ENCODE results near the gene PPP1R15B. TPM values are rescaled to one million over a fixed set of nuclear protein-coding genes. Genes with fewer than 3 reads are reported as not detected.

Gene PPP1R15B
- total and polyA plus RNA-seq, 10 of the 15 experiments (the other 5 are each of a cell fraction or from before 2014, with no cell fraction given), result 13.9 to 38.1 (median 26.5) TPM

DNA sequence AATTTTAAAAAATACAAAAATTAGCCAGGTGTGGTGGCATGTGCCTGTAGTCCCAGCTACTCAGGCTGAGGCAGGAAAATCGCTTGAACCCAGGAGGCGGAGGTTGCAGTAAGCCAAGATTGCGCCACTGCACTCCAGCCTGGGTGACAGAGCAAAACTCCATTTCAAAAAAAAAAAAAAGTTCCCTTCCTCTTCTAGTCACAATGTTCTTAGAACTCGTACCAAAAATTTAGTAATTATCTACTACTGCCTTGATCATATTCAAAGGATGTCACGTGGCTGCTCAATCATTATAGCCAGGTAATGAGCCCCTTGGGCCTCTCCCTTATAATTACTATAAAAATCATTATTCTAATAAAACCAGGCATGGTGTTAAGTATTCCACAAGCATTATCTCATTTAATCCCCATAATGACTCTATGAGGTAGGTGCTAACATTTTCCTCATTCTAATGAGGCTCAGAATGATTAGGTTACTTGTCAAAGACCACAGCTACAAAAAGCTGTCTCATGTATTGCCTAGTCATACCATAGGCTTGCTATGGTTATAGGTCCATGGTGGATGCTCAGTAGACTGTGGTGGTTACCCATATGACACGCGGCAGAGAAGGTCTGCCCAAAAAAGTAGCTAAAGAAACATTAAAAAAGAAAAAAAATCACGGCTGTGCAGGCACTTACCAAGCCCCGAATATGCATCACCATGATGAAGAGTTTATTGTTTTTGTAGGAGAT, 15.5 kb upstream of the PPP1R15B start (continued):
- TF ChIP-seq RBBP5 (conservative IDR thresholded peaks at IDR 0.05), result no peak
- no peak for TF ChIP-seq TCF3 (IDR thresholded peaks at IDR 0.05; ENCODE audit: borderline replicate concordance, insufficient read depth, low read depth, low read length)
- TF ChIP-seq, protein P1, sequence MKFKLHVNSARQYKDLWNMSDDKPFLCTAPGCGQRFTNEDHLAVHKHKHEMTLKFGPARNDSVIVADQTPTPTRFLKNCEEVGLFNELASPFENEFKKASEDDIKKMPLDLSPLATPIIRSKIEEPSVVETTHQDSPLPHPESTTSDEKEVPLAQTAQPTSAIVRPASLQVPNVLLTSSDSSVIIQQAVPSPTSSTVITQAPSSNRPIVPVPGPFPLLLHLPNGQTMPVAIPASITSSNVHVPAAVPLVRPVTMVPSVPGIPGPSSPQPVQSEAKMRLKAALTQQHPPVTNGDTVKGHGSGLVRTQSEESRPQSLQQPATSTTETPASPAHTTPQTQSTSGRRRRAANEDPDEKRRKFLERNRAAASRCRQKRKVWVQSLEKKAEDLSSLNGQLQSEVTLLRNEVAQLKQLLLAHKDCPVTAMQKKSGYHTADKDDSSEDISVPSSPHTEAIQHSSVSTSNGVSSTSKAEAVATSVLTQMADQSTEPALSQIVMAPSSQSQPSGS (IDR thresholded peaks at IDR 0.05; ENCODE audit: low read length), result no peak
- no peak for TF ChIP-seq RUNX3 (IDR thresholded peaks at IDR 0.05; ENCODE audit: low read length)
- no peak for TF ChIP-seq ETV6 (conservative IDR thresholded peaks at IDR 0.05 in 1 of 2, IDR thresholded peaks at IDR 0.05 in 1 of 2; ENCODE audit: borderline replicate concordance in 1 of 2, low read depth in 1 of 2)
- no peak for TF ChIP-seq ZNF274 (IDR thresholded peaks at IDR 0.05; ENCODE audit: insufficient read depth, insufficient read length)
- TF ChIP-seq, protein P2, sequence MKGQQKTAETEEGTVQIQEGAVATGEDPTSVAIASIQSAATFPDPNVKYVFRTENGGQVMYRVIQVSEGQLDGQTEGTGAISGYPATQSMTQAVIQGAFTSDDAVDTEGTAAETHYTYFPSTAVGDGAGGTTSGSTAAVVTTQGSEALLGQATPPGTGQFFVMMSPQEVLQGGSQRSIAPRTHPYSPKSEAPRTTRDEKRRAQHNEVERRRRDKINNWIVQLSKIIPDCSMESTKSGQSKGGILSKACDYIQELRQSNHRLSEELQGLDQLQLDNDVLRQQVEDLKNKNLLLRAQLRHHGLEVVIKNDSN (IDR thresholded peaks at IDR 0.05; ENCODE audit: borderline replicate concordance, extremely low read length, insufficient read depth, low read depth, low read length), result no peak

DNA sequence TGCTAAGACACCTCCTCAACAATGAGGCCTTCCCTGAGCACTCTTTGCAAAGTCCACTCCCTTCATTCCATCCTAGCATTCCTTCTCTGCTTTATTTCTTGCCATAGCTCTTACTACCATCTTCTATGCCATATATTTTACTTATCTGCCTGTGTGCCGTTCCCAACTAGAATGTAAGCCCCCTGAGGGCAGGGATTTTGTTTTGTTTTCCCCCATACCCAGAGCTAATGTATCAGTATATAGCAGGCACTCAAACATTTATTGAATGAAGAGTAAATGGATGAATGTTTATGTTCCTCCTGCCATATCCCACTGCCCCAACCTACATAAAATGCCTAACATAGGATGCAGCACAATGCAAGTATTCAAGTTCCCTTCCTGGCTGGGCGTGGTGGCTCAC, 14.9 kb upstream of the PPP1R15B start:
- SMC1A ChIA-PET (ENCODE audit: uncharacterized antibody, unreplicated experiment), result interaction anchor here (1.1 to 33.8 kb wide), 2 partner anchors 12 to 73 kb away, joined by 3 to 939 read pairs; partner anchors contain the start of gene PIK3C2B
- Histone ChIP-seq H2AFZ (ENCODE audit: control insufficient read depth, low read depth, low read length) (no peak overlapping the region), H3K4me2 (ENCODE audit: control insufficient read depth, insufficient read depth) (no peak overlapping the region), H3K4me1 (ENCODE audit: control insufficient read depth, insufficient read depth, low read length) (no peaks in the 10 kb centered on the region), H3K9ac (ENCODE audit: control insufficient read depth, insufficient read depth, low read length) (no peak overlapping the region), H3K27me3 (replicated peaks in 1 of 2; ENCODE audit: control insufficient read depth in 2 of 2, insufficient read depth in 2 of 2, low read length in 1 of 2) (no peaks in the 10 kb centered on the region), H4K20me1 (ENCODE audit: control insufficient read depth, insufficient read depth) (no peaks in the 10 kb centered on the region), H3K27ac (ENCODE audit: control insufficient read depth, insufficient read depth) (no peak overlapping the region), H3K9me3 (replicated peaks; ENCODE audit: control insufficient read depth, insufficient read depth, low read length) (no peaks in the 10 kb centered on the region), H3K4me3 (no peak overlapping the region), H3K36me3 (ENCODE audit: control insufficient read depth in 2 of 2, insufficient read depth in 2 of 2, low read length in 1 of 2) (peaks cover 10 to 18% of the 10 kb centered on the region in 2 experiments), H3K79me2 (ENCODE audit: control insufficient read depth, insufficient read depth, low read length) (no peaks in the 10 kb centered on the region)
- 74% methylated on average over 2 of the region's 2 CpGs for WGBS (ENCODE audit: insufficient coverage, insufficient replicate concordance, low lambda C conversion rate, missing lambda C conversion rate)
- in situ Hi-C loops (cut with MboI), result no loop called here
- CTCF ChIA-PET, result interaction anchor here (1.2 to 51.8 kb wide), 3 partner anchors 9 to 64 kb away, joined by 3 to 2021 read pairs (median 6); partner anchors contain the start of gene PIK3C2B
- intact Hi-C loops (cut with micrococcal nuclease; ENCODE audit: unreplicated experiment), result no loop called here
- POLR2A ChIA-PET, result no interaction called here
- no peak for ATAC-seq
- DNase-seq (ENCODE audit: low read depth, low spot score), result no peak
- RAD21 ChIA-PET (ENCODE audit: unreplicated experiment), result no interaction called here
- no peak for FAIRE-seq
- BruUV-seq (replicated peaks), result no TSS peak
- TF ChIP-seq, protein P3, sequence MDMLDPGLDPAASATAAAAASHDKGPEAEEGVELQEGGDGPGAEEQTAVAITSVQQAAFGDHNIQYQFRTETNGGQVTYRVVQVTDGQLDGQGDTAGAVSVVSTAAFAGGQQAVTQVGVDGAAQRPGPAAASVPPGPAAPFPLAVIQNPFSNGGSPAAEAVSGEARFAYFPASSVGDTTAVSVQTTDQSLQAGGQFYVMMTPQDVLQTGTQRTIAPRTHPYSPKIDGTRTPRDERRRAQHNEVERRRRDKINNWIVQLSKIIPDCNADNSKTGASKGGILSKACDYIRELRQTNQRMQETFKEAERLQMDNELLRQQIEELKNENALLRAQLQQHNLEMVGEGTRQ (IDR thresholded peaks at IDR 0.05; ENCODE audit: borderline replicate concordance, low read depth, low read length), result no peak
- TF ChIP-seq, protein P4, sequence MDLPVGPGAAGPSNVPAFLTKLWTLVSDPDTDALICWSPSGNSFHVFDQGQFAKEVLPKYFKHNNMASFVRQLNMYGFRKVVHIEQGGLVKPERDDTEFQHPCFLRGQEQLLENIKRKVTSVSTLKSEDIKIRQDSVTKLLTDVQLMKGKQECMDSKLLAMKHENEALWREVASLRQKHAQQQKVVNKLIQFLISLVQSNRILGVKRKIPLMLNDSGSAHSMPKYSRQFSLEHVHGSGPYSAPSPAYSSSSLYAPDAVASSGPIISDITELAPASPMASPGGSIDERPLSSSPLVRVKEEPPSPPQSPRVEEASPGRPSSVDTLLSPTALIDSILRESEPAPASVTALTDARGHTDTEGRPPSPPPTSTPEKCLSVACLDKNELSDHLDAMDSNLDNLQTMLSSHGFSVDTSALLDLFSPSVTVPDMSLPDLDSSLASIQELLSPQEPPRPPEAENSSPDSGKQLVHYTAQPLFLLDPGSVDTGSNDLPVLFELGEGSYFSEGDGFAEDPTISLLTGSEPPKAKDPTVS (IDR thresholded peaks at IDR 0.05; ENCODE audit: low read depth, low read length), result no peak
- TF ChIP-seq ZNF207 (IDR thresholded peaks at IDR 0.05; ENCODE audit: borderline replicate concordance) (no peak), FOXM1 (IDR thresholded peaks at IDR 0.05; ENCODE audit: low read depth, low read length) (no peak), SMAD5 (IDR thresholded peaks at IDR 0.05; ENCODE audit: low read depth) (no peak), MEF2A (IDR thresholded peaks at IDR 0.05; ENCODE audit: insufficient read depth, low read depth, low read length) (no peak), SUPT20H (IDR thresholded peaks at IDR 0.05; ENCODE audit: borderline replicate concordance, control insufficient read depth, low read depth, low read length) (no peak)
- TF ChIP-seq, protein P5, sequence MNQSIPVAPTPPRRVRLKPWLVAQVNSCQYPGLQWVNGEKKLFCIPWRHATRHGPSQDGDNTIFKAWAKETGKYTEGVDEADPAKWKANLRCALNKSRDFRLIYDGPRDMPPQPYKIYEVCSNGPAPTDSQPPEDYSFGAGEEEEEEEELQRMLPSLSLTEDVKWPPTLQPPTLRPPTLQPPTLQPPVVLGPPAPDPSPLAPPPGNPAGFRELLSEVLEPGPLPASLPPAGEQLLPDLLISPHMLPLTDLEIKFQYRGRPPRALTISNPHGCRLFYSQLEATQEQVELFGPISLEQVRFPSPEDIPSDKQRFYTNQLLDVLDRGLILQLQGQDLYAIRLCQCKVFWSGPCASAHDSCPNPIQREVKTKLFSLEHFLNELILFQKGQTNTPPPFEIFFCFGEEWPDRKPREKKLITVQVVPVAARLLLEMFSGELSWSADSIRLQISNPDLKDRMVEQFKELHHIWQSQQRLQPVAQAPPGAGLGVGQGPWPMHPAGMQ (IDR thresholded peaks at IDR 0.05; ENCODE audit: borderline replicate concordance), result no peak

Data from GM12878 (cell line).